GM23338 (cell line): ENCODE data around the gene LAPTM5. TPM values are rescaled to one million over a fixed set of nuclear protein-coding genes. Genes with fewer than 3 reads are reported as not detected.

Experiments
- ATAC-seq: fragments of 200-7000 bp; cut with Tn5 transposase; 3 replicates; pipeline ENCODE4 v1.9.1; 2020
- DNase-seq: peaks from one replicate; pipeline ENCODE4 v3.0.0-alpha.2; 2015; ENCODE audit warnings: low spot score
- H2AFZ ChIP-seq: fragments of 200-600 bp; sonication (generic); 2 replicates; pipeline ENCODE4 v1.8.0; 2016; ENCODE audit warnings: antibody characterized with exemption, mild to moderate bottlenecking, moderate library complexity
- H3F3A ChIP-seq: fragments of 200-600 bp; sonication (generic); replicated peaks from 2 replicates; pipeline ENCODE4 v1.8.0; 2017; ENCODE audit warnings: antibody characterized with exemption, mixed run types, low read depth
- H3K27ac ChIP-seq: fragments of 200-600 bp; sonication (generic); 2 replicates; pipeline ENCODE4 v1.6.1; 2016; ENCODE audit warnings: low read depth
- H3K27me3 ChIP-seq: fragments of 200-600 bp; sonication (generic); 2 replicates; pipeline ENCODE4 v1.8.0; 2016; ENCODE audit warnings: mild to moderate bottlenecking, mixed run types, moderate library complexity; ENCODE audit not compliant: insufficient read depth
- H3K36me3 ChIP-seq: fragments of 200-600 bp; sonication (generic); 2 replicates; pipeline ENCODE4 v1.8.0; 2016; ENCODE audit warnings: mild to moderate bottlenecking; ENCODE audit not compliant: insufficient read depth
- H3K4me1 ChIP-seq: fragments of 200-600 bp; sonication (generic); 2 replicates; pipeline ENCODE4 v1.8.0; 2016; ENCODE audit warnings: mild to moderate bottlenecking, moderate library complexity; ENCODE audit not compliant: insufficient read depth
- H3K4me2 ChIP-seq: fragments of 200-600 bp; sonication (generic); 2 replicates; pipeline ENCODE4 v1.7.1; 2017; ENCODE audit warnings: mixed run types
- H3K4me3 ChIP-seq: fragments of 200-600 bp; sonication (generic); 2 replicates; pipeline ENCODE4 v1.6.1; 2016; ENCODE audit warnings: mixed run types
- H3K79me2 ChIP-seq: fragments of 200-600 bp; sonication (generic); replicated peaks from 2 replicates; pipeline ENCODE4 v1.8.0; 2017; ENCODE audit warnings: mild to moderate bottlenecking; ENCODE audit not compliant: insufficient read depth
- H3K9me2 ChIP-seq: fragments of 200-600 bp; sonication (generic); 2 replicates; pipeline ENCODE4 v1.8.0; 2017; ENCODE audit not compliant: insufficient read depth
- H4K20me1 ChIP-seq: fragments of 200-600 bp; sonication (generic); replicated peaks from 2 replicates; pipeline ENCODE4 v1.8.0; 2017; ENCODE audit warnings: mild to moderate bottlenecking; ENCODE audit not compliant: insufficient read depth
- H3K27ac Mint-ChIP-seq: 2 replicates; pipeline ENCODE4 v1.8.0; 2020; ENCODE audit warnings: inconsistent platforms, mild to moderate bottlenecking, moderate library complexity, mixed read lengths
- H3K27me3 Mint-ChIP-seq: 3 replicates; pipeline ENCODE4 v1.8.0; 2022; ENCODE audit warnings: low read depth, mild to moderate bottlenecking, moderate library complexity, mixed read lengths, inconsistent platforms; ENCODE audit not compliant: insufficient read depth, poor library complexity
- H3K36me3 Mint-ChIP-seq: 3 replicates; pipeline ENCODE4 v1.8.0; 2021; ENCODE audit warnings: low read depth, mild to moderate bottlenecking, inconsistent platforms, moderate library complexity, mixed read lengths
- H3K4me1 Mint-ChIP-seq: 3 replicates; pipeline ENCODE4 v1.8.0; 2020; ENCODE audit warnings: mild to moderate bottlenecking, inconsistent platforms, mixed read lengths
- H3K4me3 Mint-ChIP-seq: 3 replicates; pipeline ENCODE4 v1.8.0; 2021; ENCODE audit warnings: moderate library complexity, mild to moderate bottlenecking, inconsistent platforms, mixed read lengths
- H3K9me3 Mint-ChIP-seq: 3 replicates; pipeline ENCODE4 v1.8.0; 2020; ENCODE audit warnings: moderate library complexity, mild to moderate bottlenecking, inconsistent platforms, mixed read lengths
- CREB1 ChIP-seq: fragments of 250-450 bp; sonication (Bioruptor Pico); IDR thresholded peaks from 2 replicates; pipeline ENCODE4 v1.5.0; 2020; ENCODE audit warnings: low read depth, mild to moderate bottlenecking, moderate library complexity
- EZH2phosphoT487 ChIP-seq: fragments of 200-600 bp; sonication (generic); IDR thresholded peaks from one replicate; pipeline ENCODE4 v1.8.1; 2018; ENCODE audit warnings: antibody characterized with exemption; ENCODE audit not compliant: unreplicated experiment
- JUNB ChIP-seq: IDR thresholded peaks from one replicate; pipeline ENCODE4 v1.6.1; 2016; ENCODE audit warnings: antibody characterized with exemption; ENCODE audit not compliant: unreplicated experiment
- NANOG ChIP-seq: IDR thresholded peaks from 2 replicates; pipeline ENCODE4 v1.6.1; 2016; ENCODE audit warnings: antibody characterized with exemption, borderline replicate concordance
- POLR2AphosphoS5 ChIP-seq: IDR thresholded peaks from 2 replicates; pipeline ENCODE4 v1.6.1; 2016; ENCODE audit warnings: antibody characterized with exemption, low read depth
- REST ChIP-seq: IDR thresholded peaks from one replicate; pipeline ENCODE4 v1.6.1; 2018; ENCODE audit warnings: antibody characterized with exemption; ENCODE audit not compliant: unreplicated experiment
- STAT1 ChIP-seq: IDR thresholded peaks from one replicate; pipeline ENCODE4 v1.6.1; 2016; ENCODE audit warnings: antibody characterized with exemption; ENCODE audit not compliant: unreplicated experiment
- ZNF114 ChIP-seq: fragments of 250-450 bp; sonication (Bioruptor Pico); IDR thresholded peaks from 2 replicates; pipeline ENCODE4 v1.5.0; 2020; ENCODE audit warnings: mild to moderate bottlenecking, moderate library complexity
- ZNF331 ChIP-seq: fragments of 250-450 bp; sonication (Bioruptor Pico); IDR thresholded peaks from 2 replicates; pipeline ENCODE4 v1.5.0; 2020; ENCODE audit warnings: low read depth, mild to moderate bottlenecking, moderate library complexity
- polyA plus RNA-seq: library from polyadenylated mRNA; unstranded; fragments of >200 nt; fragmentation: Nextera tagmentation; extraction: Ambion mirVana; gene quantifications from 2 replicates; pipeline ENCODE4 v1.2.1, GENCODE V29; 2016
- total RNA-seq: library from RNA; depleted of rRNA; stranded (reverse); fragments of >200 nt; shearing (Covaris generic); gene quantifications from 2 replicates; pipeline ENCODE4 v1.2.3, GENCODE V29; 2014
- TF ChIP-seq, protein P1 (sequence below): IDR thresholded peaks from 2 replicates; pipeline ENCODE4 v1.6.1; 2016; ENCODE audit warnings: antibody characterized with exemption
- TF ChIP-seq, protein P2 (sequence below): fragments of 250-450 bp; sonication (Bioruptor Pico); IDR thresholded peaks from 2 replicates; pipeline ENCODE4 v1.5.0; 2020; ENCODE audit warnings: mild to moderate bottlenecking, moderate library complexity
- TF ChIP-seq, protein P3 (sequence below), 2 experiments: fragments of 200-600 bp in 1 of 2; sonication (generic) in 1 of 2; conservative IDR thresholded peaks; 2 replicates each; pipeline versions ENCODE4 v1.5.1 to v1.6.1; 2016 to 2017; ENCODE audit warnings: antibody characterized with exemption in 2 of 2, low read depth in 2 of 2, mild to moderate bottlenecking in 2 of 2, moderate library complexity in 1 of 2

LAPTM5 gene
- total and polyA plus RNA-seq, 2 experiments from 2014 or later: 0.21 TPM; not detected in 1

- Histone ChIP-seq H3K4me1 (no peaks in the 10 kb centered on the region), H3K4me3 (no peak overlapping the region), H4K20me1 (no peaks in the 10 kb centered on the region), H3K27ac (no peak overlapping the region), H3K36me3 (no peaks in the 10 kb centered on the region), H3K27me3 (no peaks in the 10 kb centered on the region), H3K79me2 (no peaks in the 10 kb centered on the region), H3K4me2 (no peak overlapping the region), H2AFZ (no peak overlapping the region), H3F3A (no peaks in the 10 kb centered on the region), H3K9me2 (no peaks in the 10 kb centered on the region)
- Mint-ChIP-seq H3K9me3 (no peaks in the 10 kb centered on the region), H3K27me3 (peaks cover 14% of the 10 kb centered on the region), H3K27ac (no peak overlapping the region; the same call in 1 of the 2 replicates), H3K36me3 (no peaks in the 10 kb centered on the region), H3K4me1 (peaks cover 20% of the 10 kb centered on the region), H3K4me3 (no peak overlapping the region)
- DNase-seq: no peak
- TF ChIP-seq, protein P1, sequence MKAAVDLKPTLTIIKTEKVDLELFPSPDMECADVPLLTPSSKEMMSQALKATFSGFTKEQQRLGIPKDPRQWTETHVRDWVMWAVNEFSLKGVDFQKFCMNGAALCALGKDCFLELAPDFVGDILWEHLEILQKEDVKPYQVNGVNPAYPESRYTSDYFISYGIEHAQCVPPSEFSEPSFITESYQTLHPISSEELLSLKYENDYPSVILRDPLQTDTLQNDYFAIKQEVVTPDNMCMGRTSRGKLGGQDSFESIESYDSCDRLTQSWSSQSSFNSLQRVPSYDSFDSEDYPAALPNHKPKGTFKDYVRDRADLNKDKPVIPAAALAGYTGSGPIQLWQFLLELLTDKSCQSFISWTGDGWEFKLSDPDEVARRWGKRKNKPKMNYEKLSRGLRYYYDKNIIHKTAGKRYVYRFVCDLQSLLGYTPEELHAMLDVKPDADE: no peak
- no peak for TF ChIP-seq STAT1
- no peak for TF ChIP-seq ZNF114 (CRISPR knock-in tag)
- TF ChIP-seq, protein P2, sequence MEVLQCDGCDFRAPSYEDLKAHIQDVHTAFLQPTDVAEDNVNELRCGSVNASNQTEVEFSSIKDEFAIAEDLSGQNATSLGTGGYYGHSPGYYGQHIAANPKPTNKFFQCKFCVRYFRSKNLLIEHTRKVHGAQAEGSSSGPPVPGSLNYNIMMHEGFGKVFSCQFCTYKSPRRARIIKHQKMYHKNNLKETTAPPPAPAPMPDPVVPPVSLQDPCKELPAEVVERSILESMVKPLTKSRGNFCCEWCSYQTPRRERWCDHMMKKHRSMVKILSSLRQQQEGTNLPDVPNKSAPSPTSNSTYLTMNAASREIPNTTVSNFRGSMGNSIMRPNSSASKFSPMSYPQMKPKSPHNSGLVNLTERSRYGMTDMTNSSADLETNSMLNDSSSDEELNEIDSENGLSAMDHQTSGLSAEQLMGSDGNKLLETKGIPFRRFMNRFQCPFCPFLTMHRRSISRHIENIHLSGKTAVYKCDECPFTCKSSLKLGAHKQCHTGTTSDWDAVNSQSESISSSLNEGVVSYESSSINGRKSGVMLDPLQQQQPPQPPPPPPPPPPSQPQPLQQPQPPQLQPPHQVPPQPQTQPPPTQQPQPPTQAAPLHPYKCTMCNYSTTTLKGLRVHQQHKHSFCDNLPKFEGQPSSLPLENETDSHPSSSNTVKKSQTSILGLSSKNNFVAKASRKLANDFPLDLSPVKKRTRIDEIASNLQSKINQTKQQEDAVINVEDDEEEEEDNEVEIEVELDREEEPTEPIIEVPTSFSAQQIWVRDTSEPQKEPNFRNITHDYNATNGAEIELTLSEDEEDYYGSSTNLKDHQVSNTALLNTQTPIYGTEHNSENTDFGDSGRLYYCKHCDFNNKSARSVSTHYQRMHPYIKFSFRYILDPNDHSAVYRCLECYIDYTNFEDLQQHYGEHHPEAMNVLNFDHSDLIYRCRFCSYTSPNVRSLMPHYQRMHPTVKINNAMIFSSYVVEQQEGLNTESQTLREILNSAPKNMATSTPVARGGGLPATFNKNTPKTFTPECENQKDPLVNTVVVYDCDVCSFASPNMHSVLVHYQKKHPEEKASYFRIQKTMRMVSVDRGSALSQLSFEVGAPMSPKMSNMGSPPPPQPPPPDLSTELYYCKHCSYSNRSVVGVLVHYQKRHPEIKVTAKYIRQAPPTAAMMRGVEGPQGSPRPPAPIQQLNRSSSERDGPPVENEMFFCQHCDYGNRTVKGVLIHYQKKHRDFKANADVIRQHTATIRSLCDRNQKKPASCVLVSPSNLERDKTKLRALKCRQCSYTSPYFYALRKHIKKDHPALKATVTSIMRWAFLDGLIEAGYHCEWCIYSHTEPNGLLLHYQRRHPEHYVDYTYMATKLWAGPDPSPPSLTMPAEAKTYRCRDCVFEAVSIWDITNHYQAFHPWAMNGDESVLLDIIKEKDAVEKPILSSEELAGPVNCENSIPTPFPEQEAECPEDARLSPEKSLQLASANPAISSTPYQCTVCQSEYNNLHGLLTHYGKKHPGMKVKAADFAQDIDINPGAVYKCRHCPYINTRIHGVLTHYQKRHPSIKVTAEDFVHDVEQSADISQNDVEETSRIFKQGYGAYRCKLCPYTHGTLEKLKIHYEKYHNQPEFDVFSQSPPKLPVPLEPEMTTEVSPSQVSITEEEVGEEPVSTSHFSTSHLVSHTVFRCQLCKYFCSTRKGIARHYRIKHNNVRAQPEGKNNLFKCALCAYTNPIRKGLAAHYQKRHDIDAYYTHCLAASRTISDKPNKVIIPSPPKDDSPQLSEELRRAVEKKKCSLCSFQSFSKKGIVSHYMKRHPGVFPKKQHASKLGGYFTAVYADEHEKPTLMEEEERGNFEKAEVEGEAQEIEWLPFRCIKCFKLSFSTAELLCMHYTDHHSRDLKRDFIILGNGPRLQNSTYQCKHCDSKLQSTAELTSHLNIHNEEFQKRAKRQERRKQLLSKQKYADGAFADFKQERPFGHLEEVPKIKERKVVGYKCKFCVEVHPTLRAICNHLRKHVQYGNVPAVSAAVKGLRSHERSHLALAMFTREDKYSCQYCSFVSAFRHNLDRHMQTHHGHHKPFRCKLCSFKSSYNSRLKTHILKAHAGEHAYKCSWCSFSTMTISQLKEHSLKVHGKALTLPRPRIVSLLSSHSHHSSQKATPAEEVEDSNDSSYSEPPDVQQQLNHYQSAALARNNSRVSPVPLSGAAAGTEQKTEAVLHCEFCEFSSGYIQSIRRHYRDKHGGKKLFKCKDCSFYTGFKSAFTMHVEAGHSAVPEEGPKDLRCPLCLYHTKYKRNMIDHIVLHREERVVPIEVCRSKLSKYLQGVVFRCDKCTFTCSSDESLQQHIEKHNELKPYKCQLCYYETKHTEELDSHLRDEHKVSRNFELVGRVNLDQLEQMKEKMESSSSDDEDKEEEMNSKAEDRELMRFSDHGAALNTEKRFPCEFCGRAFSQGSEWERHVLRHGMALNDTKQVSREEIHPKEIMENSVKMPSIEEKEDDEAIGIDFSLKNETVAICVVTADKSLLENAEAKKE (CRISPR knock-in tag): no peak
- TF ChIP-seq CREB1 (CRISPR knock-in tag): no peak
- no peak for TF ChIP-seq POLR2AphosphoS5
- no peak for TF ChIP-seq EZH2phosphoT487
- TF ChIP-seq REST: no peak
- TF ChIP-seq JUNB: no peak
- no peak for TF ChIP-seq ZNF331 (CRISPR knock-in tag)
- TF ChIP-seq, protein P3, sequence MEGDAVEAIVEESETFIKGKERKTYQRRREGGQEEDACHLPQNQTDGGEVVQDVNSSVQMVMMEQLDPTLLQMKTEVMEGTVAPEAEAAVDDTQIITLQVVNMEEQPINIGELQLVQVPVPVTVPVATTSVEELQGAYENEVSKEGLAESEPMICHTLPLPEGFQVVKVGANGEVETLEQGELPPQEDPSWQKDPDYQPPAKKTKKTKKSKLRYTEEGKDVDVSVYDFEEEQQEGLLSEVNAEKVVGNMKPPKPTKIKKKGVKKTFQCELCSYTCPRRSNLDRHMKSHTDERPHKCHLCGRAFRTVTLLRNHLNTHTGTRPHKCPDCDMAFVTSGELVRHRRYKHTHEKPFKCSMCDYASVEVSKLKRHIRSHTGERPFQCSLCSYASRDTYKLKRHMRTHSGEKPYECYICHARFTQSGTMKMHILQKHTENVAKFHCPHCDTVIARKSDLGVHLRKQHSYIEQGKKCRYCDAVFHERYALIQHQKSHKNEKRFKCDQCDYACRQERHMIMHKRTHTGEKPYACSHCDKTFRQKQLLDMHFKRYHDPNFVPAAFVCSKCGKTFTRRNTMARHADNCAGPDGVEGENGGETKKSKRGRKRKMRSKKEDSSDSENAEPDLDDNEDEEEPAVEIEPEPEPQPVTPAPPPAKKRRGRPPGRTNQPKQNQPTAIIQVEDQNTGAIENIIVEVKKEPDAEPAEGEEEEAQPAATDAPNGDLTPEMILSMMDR (conservative IDR thresholded peaks at IDR 0.05; ENCODE audit: low read depth in 2 of 2): no peak
- no peak for TF ChIP-seq NANOG
- no peak for ATAC-seq
These were observed 5.0 kb downstream of the LAPTM5 start for GRCh38 chr1:30752651-30752908.
